GM10266 (cell line): ENCODE data around the gene CLEC11A.

Experiments
- DNase-seq: peaks from one replicate; pipeline ENCODE4 v3.0.0; 2012; ENCODE audit errors: extremely low spot score
- CTCF ChIP-seq: IDR thresholded peaks from 2 replicates; pipeline ENCODE4 v1.5.1; 2012; ENCODE audit warnings: mild to moderate bottlenecking, low read depth; ENCODE audit not compliant: control insufficient read depth, insufficient read depth; ENCODE audit errors: missing control alignments

The CLEC11A gene

GRCh38 chr19:50688766-50689165, 34.4 kb upstream of the CLEC11A start:
- DNase-seq, result no peak
- TF ChIP-seq CTCF, result no peak

DNA sequence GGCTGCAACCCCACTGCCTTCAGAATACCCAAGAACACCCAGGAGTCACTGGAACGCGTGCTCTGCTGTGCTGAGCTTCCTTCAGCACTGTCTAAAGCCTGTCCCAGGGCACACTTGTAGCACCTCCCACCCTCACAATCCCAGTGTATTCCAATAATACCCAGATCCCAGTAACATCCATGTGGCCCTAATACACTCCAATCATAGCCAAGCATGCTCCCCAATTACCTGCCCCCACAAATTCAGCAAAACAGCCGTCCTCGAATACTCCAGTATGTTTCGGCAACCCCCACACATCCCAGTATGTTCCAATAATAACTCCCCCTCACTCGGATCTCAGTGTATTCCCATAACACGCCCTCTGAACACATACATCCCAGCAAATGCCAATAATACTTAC, 32.7 kb upstream of the CLEC11A start:
- no peak for TF ChIP-seq CTCF
- no peak for DNase-seq

DNA sequence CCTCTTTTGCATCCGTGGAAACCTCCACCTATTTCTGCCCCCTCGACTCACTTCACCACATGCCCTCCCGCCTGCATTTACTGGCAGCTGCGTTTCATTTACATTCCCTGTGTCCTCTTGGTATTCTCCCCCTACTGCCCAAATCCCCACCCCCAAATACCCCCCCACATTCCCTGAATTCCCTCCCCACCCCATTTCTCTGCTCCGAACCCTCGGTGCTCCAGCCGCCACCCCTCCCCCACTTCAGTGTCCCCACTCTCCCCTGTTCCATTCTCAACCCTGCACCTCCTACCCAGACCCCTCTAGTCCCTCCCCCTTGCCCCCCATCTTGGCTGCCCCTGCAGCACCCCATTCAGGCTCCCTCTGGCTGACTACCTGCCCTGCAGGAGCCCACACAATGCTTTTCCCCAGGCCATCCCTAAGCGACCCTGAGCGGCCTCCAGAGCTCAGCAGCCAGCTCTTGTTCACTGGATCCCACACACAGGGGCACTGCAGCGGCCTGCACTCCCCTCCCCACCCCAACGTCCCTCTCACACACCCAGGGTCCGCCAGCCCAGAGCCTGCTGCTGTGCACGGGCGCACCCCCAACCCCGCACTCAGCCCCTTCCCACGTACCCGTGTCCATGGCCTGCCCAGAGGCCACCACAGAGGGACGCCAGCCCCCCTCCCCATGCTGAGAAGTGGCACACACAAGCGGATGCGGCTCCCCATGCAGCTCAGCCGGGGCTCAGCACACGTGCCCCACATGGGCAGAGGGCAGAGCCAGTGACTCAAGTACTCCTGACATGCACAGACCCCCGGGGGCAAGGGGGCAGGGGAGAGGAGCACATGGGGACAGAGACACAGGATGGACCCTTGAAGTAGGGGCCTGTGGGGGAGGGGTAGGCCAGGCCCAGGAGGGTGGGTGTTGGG, 29.8 kb upstream of the CLEC11A start:
- no peak for DNase-seq
- no peak for TF ChIP-seq CTCF

DNA sequence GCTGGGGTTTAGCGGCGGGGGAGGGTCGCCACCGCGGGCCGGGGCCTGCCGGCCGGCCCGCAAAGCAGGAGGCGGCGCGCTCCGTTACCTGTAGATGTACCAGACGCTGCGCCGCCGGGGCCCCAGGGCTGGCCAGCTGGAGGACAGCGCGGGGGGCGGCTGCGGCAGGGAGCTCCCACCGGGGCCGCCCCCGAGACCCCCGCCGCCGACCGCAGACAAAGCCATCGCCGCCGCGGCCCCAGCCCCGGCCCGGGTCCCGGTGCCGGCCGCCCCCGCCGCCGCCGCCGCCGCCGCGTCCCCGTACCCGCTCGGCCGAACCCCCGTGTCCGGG, 28.4 kb upstream of the CLEC11A start:
- no peak for TF ChIP-seq CTCF
- DNase-seq, result no peak

DNA sequence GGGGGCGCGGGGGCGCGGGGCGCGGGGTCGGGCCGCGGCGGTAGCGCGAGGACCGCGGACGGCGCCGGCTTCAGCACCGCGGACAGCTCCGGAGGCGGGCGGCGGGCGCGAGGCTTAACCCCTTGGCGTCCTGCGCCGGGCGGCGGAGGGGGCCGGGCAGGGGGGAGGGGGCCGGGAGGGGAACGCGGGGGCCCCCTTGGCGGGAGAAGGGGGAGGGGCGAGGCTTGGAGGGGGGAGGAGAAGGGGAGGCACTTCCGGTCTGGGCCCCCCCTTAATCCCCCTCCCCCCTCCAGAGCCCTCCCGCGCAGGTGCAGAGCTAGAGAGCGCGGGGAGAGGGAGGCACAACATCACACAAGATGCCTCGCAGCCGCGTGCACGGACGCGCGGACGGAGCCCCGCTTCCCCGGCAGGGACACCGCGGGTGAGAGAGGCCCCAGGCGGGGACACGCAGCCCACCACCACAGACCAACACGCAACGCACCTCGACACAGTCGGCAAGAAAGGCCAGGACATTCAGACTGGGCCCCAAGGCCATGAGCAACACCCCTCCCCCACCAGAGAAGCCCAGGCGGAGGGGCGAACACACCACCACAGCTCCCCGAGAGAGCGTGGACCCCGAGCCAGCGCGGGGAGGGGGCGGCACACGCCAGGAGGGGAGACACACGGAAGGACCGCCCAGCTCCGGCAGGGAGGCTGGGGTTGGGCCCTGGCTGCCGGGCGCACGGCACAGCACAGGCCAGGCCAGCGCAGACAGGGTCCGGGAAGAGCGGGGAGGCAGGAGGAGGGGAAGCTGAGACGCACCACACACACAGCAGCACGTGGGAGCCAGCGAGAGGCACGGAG, 27.7 kb upstream of the CLEC11A start:
- DNase-seq, result peak; percentile 82

DNA sequence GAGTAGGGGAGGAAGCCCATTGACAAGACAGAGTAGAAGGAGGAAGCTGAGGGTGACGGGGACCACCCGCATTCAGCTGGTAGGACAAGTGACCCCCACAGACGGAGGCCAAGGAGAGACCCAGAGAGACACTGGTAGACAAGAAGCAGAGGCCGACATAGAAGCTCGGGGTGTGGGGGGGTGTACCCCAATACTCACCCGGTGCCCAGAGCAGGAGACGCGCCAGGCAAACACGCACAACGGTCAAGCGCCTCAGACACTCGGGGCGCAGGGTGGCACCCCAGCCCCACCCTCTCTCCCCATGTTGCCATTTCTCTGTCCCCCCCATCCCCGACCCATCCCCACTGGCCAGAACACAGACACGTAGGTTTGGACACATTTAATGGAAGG, 27.1 kb upstream of the CLEC11A start:
- DNase-seq, result no peak
- no peak for TF ChIP-seq CTCF

More for the DNA sequence above, 27.7 kb upstream of the CLEC11A start:
- no peak for TF ChIP-seq CTCF
